Stimulated activated CD4-positive, alpha-beta T cell treated with anti-CD3 and anti-CD28 coated beads, Interleukin-1b, Interleukin-23, amount 100 ng/mL, for 4 hours (primary cell): ENCODE data around the gene LRRC34.

Experiments used
- DNase-seq, 2 donors: peaks; one replicate each; pipeline ENCODE4 v3.0.0-alpha.2; 2020; ENCODE audit warnings: low read depth in 2 of 2

Gene LRRC34

GRCh38 chr3:169764882-169765612 lies 47.7 kb downstream of the LRRC34 start, which contains the start of gene TERC:
Gene TERC, minus strand, starts transcription at chr3:169765060.
- peak; percentile 82 to 83 for DNase-seq

- peak; percentile 41 to 46 for DNase-seq
These were observed 48.3 kb downstream of the LRRC34 start for GRCh38 chr3:169764312-169764881.

DNA sequence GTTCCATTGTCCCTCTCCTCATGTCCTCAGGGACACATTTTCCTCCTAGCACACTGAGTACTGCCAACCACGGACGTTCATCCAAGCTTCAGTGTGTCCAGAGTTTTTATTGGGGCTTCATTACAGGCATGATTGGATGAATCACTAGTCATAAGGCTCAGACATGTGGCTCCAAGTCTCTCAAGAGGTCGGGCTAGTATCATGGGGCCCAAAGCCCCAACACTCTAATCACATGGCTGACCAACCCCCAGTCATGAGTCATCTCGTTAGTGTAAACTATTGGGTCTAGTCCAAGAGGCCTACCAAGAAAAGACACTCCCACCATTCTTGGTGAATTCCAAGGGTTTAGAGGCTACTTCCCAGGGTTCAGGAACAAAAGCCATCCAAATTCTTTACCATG lies 52.2 kb downstream of the LRRC34 start:
- DNase-seq: no peak

DNA sequence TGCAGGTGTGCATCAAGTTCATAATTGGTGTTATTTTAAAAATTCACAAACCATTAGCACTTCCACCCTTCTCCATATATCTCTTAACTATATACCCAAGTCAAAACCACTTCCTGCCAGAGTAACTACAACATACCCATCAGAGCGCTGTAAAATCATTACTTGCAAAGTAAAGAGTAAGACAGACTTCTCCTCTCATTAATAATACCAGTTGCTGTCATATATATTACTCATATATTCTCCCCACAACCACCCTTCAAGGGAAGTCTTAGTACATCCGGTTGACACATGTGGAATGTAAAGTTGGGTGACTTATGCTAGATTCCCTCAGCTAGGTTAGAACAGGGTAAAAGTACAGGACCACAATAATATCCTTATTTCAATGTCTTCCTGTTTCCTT lies 53.4 kb downstream of the LRRC34 start:
- DNase-seq: no peak

DNA sequence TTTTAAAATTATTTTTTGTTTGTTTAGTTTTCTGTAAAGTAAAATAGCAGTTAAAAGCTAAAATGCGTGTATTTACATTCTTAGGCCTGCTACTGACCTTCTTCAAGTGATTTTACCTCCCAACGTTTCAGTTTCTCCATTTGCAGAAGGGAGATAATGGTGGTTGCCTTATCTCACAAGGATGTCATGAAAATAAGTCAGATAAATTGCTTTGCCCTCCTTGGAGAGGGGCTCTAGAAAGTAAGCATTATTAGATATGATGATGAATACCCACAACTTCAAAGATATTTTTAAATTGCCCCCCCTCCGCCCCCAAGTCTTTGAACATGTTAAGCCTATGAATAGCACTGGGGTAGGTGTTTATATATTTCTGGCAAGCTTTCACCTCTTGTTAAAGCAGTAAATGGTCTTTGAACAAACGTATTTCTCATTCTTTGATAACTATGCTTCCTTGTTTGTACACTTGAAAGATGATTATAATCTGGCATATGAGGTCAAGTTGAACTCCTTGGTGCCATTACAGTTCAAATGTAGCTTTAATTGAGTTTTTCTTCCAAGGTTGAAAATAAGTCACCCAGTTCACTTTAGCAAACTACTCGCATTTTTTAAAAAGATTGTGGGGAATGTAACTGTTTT lies 54.2 kb downstream of the LRRC34 start:
- DNase-seq: no peak

DNA sequence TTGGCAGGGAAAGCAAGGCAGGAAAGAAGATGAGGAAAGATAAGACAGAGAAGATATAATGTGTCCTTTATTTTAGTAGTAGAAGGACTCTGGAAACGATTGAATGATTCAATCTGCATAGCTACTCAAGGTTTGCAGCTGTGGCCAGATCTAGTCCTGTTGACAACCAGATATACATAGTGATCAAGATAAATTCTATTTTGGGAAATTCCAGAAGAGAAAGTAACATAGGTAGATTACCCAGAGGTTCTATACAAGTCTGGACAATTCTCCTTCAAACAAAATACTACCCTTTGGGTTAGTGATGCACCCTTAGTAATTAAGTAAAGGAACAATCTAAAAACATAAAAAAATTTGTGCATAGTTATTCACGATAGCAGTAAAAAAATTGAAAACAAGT lies 57.2 kb downstream of the LRRC34 start:
- DNase-seq: no peak

GRCh38 chr3:169754711-169755110 lies 58.0 kb downstream of the LRRC34 start:
- no peak for DNase-seq

DNA sequence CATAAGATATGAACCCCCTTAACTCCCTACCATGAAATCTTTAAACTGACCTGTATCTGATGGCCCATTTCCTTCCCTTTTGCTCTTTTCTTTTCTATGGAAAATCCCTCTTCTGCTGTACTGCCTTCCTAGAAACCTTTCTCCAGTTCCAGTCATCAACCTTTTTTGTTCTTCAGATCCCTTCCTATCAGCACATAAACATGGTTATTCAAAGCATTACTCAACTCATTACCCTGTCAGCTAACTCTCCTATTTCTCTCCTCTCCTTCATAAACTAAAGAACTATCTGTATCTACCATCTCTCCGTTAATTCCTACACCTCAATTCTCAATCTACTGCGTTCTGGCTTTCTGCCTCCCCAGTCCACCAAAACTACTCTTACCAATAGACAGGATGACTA lies 60.8 kb downstream of the LRRC34 start:
- DNase-seq: no peak

- DNase-seq: no peak
These were observed 62.0 kb downstream of the LRRC34 start for GRCh38 chr3:169750665-169751064.

DNA sequence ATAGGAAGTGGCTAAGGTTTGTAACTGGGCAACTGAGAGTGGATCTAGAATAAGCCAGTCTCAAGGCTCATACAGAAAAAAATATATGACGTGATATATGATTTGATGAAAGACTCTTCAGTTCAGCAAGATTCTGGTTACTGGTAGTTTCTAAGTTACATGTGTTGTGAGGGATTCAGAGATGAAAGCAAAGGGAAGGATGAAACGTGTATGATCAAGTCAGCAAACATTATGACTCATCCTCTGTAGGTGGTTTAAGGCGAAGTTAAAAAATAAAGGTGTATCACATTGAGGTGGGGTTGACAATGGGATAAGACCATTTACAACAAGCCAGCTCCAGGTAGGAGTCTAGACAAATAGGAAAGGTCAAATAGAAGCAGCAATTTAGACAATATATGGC lies 64.0 kb downstream of the LRRC34 start:
- no peak for DNase-seq

DNA sequence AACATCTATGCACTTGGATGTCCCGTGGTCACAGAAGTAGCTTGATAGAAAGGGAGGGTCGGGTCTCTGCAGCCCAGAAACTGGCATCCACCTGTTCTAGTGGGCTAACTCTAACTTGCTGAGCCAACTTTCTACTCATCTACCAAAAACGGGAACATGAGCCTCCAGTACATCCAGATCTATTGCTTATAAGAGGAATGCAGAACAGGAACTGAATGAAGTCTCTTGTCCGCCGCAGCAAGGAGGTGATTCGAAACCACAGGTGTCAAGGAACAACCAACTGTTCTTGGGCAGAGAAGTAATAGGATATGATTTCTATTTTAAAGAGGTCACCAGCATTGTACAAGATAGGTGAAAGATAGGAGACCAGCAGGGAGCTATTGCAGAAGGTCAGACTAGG lies 65.8 kb downstream of the LRRC34 start:
- DNase-seq: no peak

- DNase-seq: no peak
These were observed 68.2 kb downstream of the LRRC34 start for GRCh38 chr3:169744366-169745054.
